Measurements from ENCODE around the gene CCDC28A.
A peak's percentile ranks its signal among the peaks of the same experiment; 100 is the strongest.
"Not testable (repeated sequence)": the region's sequence is repeated elsewhere in the genome, so short reads cannot be mapped to it uniquely, and the experiment has no call there.

CCDC28A gene

DNA sequence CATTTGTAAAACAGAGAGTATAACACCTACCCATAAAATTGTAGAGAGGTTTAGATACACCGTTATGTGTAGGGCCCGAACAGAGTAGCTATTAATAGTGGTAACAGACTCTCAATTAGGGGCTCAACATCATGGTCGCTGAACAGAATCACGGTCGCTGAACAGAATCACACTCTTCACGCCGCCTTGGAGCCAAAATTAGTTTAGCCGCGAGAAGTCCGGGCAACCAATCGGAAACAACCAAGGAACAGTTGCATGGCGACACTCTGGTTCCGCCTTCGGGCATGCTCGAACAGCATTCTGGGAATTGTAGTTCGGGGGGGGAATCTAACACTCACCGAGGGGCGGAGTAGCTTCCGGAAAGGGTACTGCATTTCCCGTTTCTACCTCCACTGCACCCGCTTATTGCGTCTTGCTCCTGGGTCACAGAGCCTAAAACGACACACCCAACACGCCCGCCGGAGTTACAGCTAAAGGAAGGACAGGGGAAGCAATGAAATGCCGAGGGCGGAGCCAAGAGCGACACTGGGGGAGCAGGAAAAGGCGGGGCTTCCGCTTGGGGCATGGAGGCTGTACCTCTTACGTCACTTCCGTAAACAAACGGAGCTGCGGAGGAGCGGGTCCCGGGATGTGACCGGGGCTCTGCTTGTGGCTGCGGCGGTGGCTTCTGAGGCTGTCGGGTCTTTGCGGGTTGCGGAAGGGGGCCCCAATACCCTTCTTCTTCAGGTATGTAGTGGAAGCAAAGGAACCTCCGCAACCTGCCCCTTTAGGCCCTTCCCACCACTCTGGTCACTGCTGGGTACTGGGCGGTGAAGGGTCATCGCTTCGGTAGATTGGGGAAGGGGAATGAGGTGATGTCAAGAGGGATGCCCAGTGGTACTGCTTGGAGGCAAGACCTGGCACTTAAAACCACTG, at the start of gene CCDC28A:
Gene CCDC28A (plus strand): TSS at position 593 of the 915 bp plus-strand sequence. CDS start 2,352 bp downstream, outside the sequence.
- peak; percentile 93 for DNase-seq

DNA sequence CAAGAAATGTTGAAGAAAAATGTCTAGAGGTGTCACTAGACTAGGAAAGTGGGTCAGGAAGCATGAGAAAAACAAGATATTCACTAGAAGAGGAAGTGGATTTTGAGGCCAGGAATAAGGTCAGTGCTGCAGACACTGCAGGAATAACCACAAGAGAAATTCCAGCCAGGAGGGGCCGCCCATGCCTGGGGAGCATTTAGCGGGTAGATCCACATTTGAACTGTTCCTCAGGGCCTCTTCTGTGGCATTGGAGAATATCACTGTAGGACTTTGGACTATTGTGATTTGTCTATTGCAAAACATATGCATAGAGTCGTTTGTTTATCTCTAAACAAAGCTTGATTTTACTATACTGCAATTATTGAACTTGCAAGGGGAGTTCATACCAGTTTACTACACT, 49.6 kb upstream of the CCDC28A start:
- DNase-seq: no peak

DNA sequence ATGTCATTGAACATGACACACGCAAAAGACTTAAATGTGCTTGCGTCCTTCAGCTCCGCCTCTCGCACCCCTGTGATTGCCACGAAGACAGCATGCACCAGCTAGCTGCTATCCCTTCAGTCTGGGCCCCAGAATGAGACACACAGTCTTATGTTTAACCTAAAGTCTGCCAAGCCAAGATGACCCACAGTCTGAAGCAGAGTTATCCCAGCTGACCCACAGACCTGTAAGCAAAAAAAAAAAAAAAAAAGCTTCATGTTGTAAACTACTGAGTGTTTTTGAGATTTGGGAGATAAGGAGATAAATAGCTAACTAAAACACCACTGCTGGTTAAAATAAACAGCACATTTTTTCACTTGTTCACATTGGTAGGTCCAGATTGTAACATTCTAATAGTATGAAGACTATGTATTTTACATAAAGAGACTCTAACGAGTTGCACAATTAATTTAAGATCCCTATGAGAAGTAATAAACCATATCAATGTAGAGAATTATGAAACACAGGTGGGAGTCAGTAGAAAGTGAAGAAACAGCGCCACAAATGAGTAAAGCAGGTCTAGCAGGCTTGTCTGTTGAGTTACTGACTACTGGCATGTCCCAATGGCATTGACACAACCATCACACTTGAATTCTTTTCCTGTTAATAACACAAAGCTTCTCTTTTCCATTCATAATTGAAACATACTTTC, 47.4 kb upstream of the CCDC28A start:
- no peak for DNase-seq

DNA sequence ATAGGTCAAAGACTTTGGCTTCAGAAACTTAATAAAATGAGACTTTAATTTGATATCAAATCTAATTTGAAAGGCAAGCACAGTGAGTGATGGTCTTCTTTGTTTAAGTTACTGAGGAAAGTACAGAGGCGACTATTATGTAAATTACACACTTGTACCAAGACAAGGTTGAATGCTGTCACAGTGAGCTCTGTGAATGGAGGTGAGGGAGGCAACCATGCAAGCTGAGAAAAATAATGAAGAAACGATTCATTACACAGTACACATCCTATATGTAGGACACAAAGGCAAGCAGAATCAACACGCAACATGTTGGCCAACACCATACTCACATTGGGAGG, 46.8 kb upstream of the CCDC28A start:
- no peak for DNase-seq

DNA sequence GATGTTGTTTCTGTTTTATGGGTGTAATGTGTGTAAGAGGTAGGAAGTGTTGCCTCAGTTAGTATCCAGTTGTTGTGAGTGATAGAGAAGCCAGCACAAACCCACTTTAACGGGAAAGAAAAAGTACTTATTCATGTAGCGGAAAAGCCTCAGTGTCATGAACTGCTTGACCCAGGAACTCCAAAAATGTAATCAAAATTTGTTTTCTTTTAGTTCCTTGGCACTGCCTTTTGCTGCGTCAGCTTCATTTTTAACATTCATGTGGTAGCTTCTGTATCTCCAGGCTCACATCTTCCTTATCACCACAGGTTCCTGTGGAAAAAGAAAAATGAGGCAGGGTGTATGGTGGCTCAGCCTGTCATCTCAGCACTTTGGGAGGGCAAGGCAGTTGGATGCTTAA, 46.4 kb upstream of the CCDC28A start:
- no peak for DNase-seq

DNA sequence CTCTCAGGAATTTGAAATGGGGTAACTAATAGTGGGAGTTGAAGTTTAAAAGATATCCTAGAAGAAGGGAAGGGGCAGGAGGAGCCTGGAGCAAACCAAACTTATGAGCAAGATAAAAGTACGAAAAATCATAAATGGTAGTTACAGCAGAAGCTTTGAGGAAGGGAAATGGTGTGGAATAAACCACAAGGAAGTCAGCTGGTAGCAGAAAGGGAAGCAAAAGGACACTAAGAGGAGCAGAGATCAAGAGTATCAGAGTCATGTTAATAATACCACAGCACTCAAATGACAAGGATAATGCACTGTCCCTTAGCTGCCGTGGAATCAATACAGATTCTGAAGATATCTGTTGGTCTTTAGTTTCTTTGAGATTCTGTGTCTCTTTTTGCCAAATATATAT, 44.9 kb upstream of the CCDC28A start:
- peak; percentile 10 for DNase-seq

DNA sequence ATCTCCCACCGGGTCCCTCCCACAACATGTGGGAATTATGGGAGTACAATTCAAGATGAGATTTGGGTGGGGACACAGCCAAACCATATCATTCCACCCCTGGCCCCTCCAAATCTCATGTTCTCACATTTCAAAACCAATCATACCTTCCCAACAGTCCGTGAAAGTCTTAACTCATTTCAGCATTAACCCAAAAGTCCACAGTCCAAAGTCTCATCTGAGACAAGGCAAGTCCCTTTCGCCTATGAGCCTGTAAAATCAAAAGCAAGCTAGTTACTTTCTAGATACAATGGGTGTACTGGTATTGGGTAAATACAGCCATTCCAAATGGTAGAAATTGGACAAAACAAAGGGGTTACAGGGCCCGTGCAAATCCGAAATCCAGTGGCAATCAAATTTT, 43.5 kb upstream of the CCDC28A start:
- not testable (repeated sequence) for DNase-seq

DNA sequence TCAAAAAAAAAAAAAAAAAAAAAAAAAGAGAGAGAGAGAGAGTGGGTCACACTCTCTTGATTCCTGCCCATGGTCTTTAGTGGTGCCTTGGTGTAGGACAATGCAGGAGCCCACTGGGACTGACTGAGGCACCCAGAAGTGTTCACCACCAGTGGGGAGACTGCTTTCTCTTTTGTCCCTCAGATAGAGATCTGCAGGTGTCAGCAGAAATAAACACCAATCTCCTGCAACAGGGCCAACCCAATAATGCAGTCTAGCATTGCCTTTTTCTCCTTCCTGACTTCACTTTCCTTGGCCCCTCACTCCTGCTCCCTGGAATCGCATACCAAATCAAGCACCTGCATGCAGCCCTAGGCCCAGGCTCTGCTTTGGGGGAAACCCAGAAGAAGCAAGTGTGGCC, 39.0 kb upstream of the CCDC28A start:
- DNase-seq: no peak

DNA sequence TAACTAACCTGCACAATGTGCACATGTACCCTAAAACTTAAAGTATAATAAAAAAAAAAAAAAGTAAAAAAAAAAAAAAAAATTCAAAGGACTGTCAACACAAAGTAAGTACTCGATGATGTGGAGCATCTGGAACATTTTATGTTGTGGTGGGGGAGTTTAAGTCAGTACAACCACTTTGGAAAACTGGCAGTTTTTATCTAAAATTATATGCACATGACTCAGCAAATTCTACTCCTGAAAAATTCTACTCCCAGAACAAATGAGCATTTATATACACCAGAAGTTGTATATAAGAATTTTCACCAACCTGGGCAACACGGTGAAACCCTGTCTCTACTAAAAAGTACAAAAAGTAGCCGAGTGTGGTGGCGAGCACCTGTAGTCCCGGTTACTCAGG, 36.9 kb upstream of the CCDC28A start:
- DNase-seq: no peak

DNA sequence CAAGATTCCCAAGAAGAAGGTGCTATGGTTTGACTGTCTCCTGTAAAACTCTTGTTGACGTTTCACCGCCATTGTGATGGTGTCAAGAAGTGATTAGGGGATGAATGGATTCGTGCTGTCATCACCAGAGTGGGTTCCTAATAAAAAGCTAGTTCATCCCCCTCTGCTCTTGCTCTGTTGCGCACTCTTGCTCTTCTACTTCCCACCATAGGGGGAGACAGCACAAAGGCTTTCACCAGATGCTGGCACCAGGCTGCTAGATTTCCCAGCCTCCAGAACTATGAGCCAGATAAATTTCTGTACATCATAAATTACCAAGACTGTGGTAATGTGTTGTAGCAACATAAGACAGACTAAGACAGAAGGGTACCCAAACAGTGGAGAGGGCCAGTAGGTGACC, 21.6 kb upstream of the CCDC28A start:
- DNase-seq: no peak

DNA sequence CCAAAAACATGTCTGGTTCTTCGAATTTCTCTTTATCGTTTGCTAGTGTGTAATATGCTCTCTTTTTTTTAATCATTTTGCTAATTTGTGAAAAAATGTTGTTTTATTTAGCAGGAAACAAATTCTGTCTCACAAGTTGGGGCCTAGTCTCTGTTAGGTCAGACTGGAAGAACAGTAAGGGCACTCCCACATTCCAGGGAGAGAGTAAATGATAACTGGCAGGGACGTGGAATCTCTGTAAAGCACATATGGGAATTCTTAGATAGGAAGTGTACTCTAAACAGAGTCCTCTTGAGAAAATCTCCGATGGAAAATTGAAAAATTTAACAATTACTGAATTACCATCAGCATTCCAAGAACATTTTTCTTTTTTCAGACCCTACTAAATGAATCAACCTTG, 16.4 kb upstream of the CCDC28A start:
- no peak for DNase-seq

DNA sequence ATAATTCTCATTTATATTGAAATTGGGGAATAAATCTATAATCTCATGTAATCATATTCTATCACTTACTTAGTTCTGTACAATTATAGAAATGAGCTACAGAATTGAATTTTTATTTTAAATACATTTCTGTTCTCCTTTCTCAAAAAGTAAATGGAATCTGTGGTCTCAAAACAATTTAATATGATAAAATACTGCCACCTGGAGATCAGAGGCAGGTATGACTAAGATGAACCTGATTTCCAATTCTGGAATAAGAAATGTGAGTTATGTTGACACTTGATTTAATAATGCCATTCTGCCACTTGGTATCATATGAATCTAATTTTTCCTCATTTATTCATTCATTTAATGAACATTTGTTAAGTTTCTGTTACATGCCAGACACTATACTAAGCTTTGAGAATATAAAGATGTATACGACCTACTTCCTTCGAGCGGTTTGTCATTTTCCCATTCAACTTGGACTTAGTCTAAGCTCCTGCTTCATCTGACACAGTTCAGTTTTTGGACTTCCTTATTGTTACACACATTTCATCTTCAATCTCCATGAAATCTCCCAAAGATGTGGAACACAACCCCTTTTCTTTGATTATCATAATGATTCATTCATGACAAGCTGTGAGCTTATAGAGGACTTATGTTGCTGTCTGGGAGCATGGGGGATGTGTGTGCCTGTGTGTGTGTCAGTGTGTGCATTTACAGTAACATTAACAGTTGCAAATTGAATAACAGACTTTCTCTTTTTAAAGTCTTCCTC, 7.5 kb upstream of the CCDC28A start:
- no peak for DNase-seq

DNA sequence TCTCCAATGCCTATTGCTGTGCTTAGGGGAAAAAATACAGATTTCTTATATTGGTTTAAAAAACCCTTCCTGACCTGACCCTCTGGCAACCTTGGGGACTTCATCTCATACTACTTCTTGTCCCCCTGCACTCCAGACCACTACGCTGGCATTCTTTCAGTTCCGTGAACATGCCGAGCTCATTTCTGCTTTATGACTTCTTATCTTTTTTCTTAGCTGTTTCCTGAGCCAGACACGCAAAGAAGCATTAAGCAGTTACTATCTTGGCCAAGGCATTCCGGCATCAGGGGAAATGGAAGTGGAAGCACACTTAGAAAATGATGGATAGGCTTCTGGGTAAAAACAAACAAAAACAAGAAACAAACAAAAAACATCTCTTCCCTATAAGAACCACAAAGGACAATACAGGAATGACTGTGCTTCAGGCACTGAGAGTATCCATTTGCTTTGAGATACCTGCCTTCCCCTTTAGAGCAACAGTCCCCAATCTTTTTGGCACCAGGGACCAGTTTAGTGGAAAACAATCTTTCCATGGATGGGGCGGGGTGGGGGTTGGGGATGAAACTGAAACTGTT, 4.4 kb upstream of the CCDC28A start:
- peak; percentile 54 for DNase-seq

DNA sequence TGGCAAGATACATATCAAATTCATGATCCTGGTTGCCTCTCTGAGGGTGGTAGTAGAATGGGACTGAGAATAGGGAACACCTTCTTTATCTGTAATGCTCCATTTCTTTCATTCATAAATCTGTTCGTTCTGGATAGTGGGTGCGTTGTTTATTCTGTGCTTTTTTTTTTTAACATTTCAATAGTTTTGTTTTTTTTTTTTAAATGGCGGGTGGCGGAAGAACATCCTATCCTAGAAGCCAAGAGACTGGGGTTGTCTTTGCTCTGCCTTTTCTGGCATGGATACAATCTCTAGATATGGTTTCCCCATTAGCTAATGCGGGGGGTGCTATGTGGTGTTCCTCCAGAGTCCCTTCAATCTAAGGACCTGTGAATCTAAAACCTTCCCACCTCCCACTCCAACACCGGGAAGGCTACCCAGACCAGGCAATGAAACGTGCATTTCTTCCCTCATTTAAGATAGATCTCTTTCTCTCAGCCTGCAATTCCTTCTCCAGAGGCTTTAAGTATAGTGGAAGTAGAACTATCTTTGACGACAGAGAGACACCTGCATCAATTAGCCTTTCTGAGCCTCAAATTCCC, 883 bp upstream of the CCDC28A start:
- no peak for DNase-seq

DNA sequence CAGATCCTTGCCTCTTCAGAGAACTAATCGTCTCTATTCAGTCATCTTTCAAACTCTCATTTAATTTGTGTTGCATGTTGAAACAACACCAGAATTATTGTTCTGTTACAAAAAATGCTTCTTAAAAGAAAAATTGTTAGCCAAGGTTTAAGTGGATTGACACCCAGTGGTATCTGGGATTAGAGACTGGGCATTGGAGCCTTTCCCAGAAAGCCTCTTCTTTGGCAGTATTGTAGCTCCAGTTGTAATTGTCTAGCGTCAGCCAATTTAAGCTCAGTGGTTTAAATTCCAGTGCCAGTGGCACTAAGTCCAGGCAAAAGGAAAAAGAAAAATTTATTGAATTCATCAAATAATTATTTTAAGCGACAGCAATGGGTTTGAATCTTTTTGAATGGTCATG, 801 bp downstream of the CCDC28A start:
- DNase-seq: no peak

DNA sequence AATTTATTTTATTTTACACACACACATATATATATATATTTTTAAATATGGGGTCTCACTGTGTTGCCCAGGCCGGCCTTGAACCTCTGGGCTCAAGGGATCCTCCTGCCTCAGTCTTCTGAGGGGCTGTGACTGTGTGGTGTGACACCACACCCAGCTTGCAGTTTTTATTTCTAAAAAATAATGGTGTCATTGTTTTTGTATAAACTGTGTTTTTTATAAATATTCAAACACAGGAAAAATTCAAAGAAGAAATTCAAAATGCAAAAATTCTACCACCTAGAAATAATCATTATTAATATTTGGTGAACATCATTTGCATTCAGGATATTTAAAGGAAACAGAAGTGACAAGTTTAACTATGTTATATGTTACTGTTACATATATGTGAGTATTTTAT, 3.1 kb downstream of the CCDC28A start:
- no peak for DNase-seq

DNA sequence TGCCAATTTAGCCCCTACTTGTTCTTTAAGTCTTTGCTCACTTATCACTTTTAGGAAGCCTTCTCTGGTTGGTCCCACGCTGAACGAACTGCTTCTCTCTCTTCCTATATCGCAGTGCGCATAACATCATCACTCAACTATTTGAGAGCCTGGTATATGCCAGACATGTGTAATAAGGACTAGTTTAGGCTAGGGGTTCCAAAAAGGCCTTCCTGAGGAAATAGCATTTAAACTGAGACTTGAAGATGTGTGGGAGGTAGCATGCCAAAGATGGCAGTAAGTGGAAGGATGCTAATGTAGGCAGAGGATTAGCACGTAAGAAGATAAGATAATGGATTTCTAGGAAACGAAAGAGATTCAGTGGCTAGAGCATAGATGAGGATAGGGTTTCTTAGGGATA, 4.8 kb downstream of the CCDC28A start:
- DNase-seq: no peak

DNA sequence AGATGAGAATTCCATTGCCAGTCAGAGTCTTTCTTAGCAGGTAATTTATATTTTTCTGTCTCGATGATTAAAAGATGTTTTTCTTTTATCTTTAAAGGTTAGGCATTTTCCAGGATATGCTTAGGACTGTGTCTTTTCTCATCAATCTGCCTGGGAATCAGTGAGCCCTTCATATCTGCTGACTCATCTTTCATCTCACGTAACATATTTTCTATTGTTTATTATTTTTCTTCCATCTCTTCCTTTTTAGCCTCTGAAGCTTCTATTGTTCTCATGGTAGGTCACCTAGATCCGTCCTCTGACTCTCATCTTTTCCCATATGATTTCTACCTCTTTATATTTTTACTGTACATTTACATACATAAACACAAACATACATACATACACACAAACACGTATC, 8.7 kb downstream of the CCDC28A start:
- no peak for DNase-seq

DNA sequence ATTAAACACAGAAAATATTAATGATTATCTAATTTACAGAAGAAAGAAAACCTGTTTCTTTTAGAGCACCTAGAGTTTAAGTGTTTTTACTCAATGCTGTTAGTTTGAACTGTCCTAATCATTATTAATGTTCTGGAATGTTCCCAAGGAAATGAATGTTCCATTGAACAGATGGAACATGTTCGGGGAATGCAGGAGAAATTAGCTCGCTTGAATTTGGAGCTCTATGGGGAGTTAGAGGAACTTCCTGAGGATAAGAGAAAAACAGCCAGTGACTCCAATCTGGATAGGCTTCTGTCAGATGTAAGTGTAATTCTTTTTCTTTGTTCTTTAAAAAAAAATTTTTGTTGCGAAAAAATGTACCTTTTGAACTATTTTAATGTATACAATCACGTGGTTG, 11.5 kb downstream of the CCDC28A start:
- DNase-seq: no peak

DNA sequence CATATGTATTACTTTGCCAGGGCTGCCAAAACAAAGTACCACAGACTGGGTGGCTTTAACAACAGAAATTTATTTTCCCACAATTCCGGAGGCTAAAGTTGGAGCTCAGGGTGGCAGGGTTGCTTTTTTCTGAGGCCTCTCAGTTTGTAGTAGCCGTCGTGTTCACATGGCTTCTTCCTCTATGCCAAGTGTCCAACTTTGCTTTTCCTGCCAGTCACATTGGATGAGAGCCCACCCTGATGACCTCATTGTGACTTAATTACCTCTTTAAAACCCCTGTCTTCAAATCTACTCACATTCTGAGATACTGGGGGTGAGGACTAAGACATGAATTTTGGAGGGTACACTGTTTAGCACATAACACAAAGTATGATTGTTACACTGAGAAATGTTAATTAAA, 12.4 kb downstream of the CCDC28A start:
- no peak for DNase-seq

DNA sequence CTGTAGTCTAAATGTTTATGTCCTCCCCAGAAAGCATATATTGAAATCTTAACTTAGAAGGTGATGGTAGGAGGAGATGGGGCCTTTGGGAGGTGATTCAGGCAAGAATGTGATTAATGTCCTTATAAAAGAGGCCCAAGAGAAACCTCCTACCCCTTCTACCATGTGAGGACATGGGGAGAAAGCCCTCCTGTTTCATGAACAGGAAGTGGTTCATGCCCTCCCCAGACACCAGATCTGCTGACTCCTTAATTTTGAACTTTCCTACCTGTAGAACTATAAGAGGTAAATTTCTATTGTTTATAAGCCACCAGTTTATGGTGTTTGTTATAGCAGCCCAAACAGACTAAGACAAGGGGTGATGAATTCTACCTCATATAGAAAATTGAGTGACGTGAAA, 13.6 kb downstream of the CCDC28A start:
- DNase-seq: no peak

DNA sequence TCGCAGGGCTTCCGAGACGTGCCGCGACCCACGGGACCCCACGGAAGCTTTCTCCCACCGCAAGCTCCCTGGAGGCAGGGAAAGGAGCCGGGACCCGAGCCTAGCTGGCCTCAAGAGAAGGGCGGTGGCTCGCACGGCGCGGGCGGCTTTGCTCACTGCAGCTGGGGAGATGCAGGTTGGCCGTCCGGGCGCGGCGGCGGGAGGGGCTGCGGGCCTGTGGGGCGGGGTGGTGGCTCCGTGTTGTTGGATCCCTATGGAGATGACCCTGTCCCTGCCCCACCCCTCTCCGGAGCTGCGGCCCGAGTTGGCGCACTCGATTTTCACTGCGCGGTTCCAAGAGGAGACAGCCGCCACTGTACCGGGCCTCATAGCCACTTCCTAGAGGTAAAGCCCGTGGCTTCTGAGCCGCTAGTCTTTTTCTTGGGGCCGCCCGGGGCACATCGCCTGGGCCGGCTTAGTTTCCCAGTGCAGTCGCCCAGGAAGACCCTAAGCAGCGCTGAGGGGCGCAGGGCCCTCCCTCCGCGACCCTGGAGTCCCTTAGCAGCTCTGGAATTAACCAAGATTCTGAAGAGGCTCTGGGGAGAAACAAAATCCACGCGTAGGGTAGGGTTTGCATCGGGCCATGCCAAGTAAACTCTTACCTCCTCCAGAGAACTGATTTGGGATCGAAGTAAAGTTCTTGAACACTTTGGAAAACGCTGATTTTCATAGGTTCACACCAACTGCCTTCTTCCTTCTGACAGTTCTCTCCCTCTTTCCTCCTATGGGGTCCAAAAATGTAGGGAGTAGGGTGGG, 22.4 kb downstream of the CCDC28A start, which contains the start of gene ECT2L:
Gene ECT2L (plus strand): TSS at position 279 of the 795 bp plus-strand sequence. CDS start 17,188 bp downstream, outside the sequence.
- DNase-seq: no peak

Data from GF-D8 (cell line).